H9 (cell line): Measurements from ENCODE around the gene GPR161. TPM values are rescaled to one million over a fixed set of nuclear protein-coding genes. Genes with fewer than 3 reads are reported as not detected.
"Not testable (repeated sequence)": the region's sequence is repeated elsewhere in the genome, so short reads cannot be mapped to it uniquely, and the experiment has no call there.

Experiments used
- DNase-seq: peaks from one replicate; pipeline ENCODE4 v3.0.0-alpha.2; 2017
- H2AFZ ChIP-seq: one replicate; pipeline ENCODE4 v1.6.1; 2013; ENCODE audit warnings: mild to moderate bottlenecking, low read length, control low read depth, moderate library complexity
- H2AK5ac ChIP-seq: 2 replicates; pipeline ENCODE4 v1.6.1; 2013; ENCODE audit warnings: low read length, control low read depth, mixed read lengths; ENCODE audit not compliant: insufficient read length
- H2BK120ac ChIP-seq: one replicate; pipeline ENCODE4 v1.6.1; 2013; ENCODE audit warnings: low read depth, mild to moderate bottlenecking, low read length, control low read depth, inconsistent platforms; ENCODE audit not compliant: poor library complexity, severe bottlenecking
- H2BK12ac ChIP-seq: 2 replicates; pipeline ENCODE4 v1.6.1; 2013; ENCODE audit warnings: low read length, control low read depth, mixed read lengths, low read depth; ENCODE audit not compliant: insufficient read length
- H2BK15ac ChIP-seq: 2 replicates; pipeline ENCODE4 v1.6.1; 2013; ENCODE audit warnings: low read depth, low read length, control low read depth
- H2BK20ac ChIP-seq: one replicate; pipeline ENCODE4 v1.6.1; 2013; ENCODE audit warnings: low read depth, mild to moderate bottlenecking, low read length, control low read depth, inconsistent platforms; ENCODE audit not compliant: poor library complexity, severe bottlenecking
- H2BK5ac ChIP-seq: 2 replicates; pipeline ENCODE4 v1.6.1; 2013; ENCODE audit warnings: low read length, control low read depth, mixed read lengths; ENCODE audit not compliant: insufficient read length
- H3K14ac ChIP-seq: 2 replicates; pipeline ENCODE4 v1.6.1; 2013; ENCODE audit warnings: low read length, control low read depth; ENCODE audit not compliant: insufficient read depth
- H3K18ac ChIP-seq: 2 replicates; pipeline ENCODE4 v1.6.1; 2013; ENCODE audit warnings: low read depth, mild to moderate bottlenecking, mixed read lengths, low read length, control low read depth; ENCODE audit not compliant: insufficient read length
- H3K23ac ChIP-seq: 2 replicates; pipeline ENCODE4 v1.6.1; 2013; ENCODE audit warnings: low read length, control low read depth, mixed read lengths, low read depth; ENCODE audit not compliant: insufficient read length
- H3K23me2 ChIP-seq: 2 replicates; pipeline ENCODE4 v1.6.1; 2013; ENCODE audit warnings: low read depth, mild to moderate bottlenecking, mixed read lengths, low read length, control low read depth; ENCODE audit not compliant: insufficient read length, poor library complexity, severe bottlenecking
- H3K27ac ChIP-seq: 2 replicates; pipeline ENCODE4 v1.5.1; 2013; ENCODE audit warnings: low read length, control low read depth, mixed read lengths, low read depth; ENCODE audit not compliant: insufficient read length
- H3K27me3 ChIP-seq: 2 replicates; pipeline ENCODE4 v1.6.1; 2013; ENCODE audit warnings: low read length, control low read depth, inconsistent platforms; ENCODE audit not compliant: insufficient read depth
- H3K4ac ChIP-seq: 2 replicates; pipeline ENCODE4 v1.6.1; 2013; ENCODE audit warnings: low read depth, mild to moderate bottlenecking, control low read depth, inconsistent platforms, low read length, moderate library complexity
- H3K4me1 ChIP-seq: 2 replicates; pipeline ENCODE4 v1.6.1; 2013; ENCODE audit warnings: low read length, control low read depth, inconsistent platforms; ENCODE audit not compliant: insufficient read depth
- H3K4me2 ChIP-seq: 2 replicates; pipeline ENCODE4 v1.6.1; 2013; ENCODE audit warnings: low read length, control low read depth, mixed read lengths; ENCODE audit not compliant: insufficient read length, insufficient read depth
- H3K56ac ChIP-seq: 2 replicates; pipeline ENCODE4 v1.6.1; 2013; ENCODE audit warnings: low read depth, mild to moderate bottlenecking, mixed read lengths, low read length, control low read depth; ENCODE audit not compliant: insufficient read length
- H3K79me1 ChIP-seq: 2 replicates; pipeline ENCODE4 v1.6.1; 2013; ENCODE audit warnings: low read depth, mild to moderate bottlenecking, moderate library complexity, low read length, control low read depth, inconsistent platforms; ENCODE audit not compliant: insufficient read depth, poor library complexity, severe bottlenecking
- H3K79me2 ChIP-seq: 2 replicates; pipeline ENCODE4 v1.6.1; 2013; ENCODE audit warnings: low read length, control low read depth, inconsistent platforms; ENCODE audit not compliant: insufficient read depth
- H3K9ac ChIP-seq: 2 replicates; pipeline ENCODE4 v1.6.1; 2013; ENCODE audit warnings: low read length, control low read depth, mixed read lengths; ENCODE audit not compliant: insufficient read length; ENCODE audit errors: extremely low read depth
- H3K9me3 ChIP-seq: one replicate; pipeline ENCODE4 v1.6.1; 2013; ENCODE audit warnings: low read depth, low read length, inconsistent platforms; ENCODE audit not compliant: control insufficient read depth
- H3T11ph ChIP-seq: one replicate; pipeline ENCODE4 v1.6.1; 2013; ENCODE audit warnings: mild to moderate bottlenecking, low read length, control low read depth, inconsistent platforms
- H4K20me1 ChIP-seq: one replicate; pipeline ENCODE4 v1.6.1; 2013; ENCODE audit not compliant: control insufficient read depth, insufficient read length, insufficient read depth
- H4K5ac ChIP-seq: 2 replicates; pipeline ENCODE4 v1.6.1; 2013; ENCODE audit warnings: low read depth, mild to moderate bottlenecking, mixed read lengths, low read length, control low read depth; ENCODE audit not compliant: insufficient read length
- H4K8ac ChIP-seq: replicated peaks from 2 replicates; pipeline ENCODE4 v1.6.1; 2013; ENCODE audit warnings: low read length, control low read depth, mixed read lengths, low read depth; ENCODE audit not compliant: insufficient read length
- H4K91ac ChIP-seq: 2 replicates; pipeline ENCODE4 v1.6.1; 2013; ENCODE audit warnings: low read depth, mild to moderate bottlenecking, moderate library complexity, mixed read lengths, low read length, control low read depth; ENCODE audit not compliant: insufficient read length
- H3K27ac Mint-ChIP-seq, 3 experiments: 2 replicates in 2 of 3; 3 replicates in 1 of 3; pipeline ENCODE4 v1.8.0; 2020 to 2021; ENCODE audit warnings: mixed read lengths in 3 of 3, mild to moderate bottlenecking in 1 of 3, moderate library complexity in 1 of 3
- H3K27me3 Mint-ChIP-seq: 2 replicates; pipeline ENCODE4 v1.8.0; 2021; ENCODE audit warnings: low read depth, mild to moderate bottlenecking, moderate library complexity, mixed read lengths
- H3K36me3 Mint-ChIP-seq, 3 experiments: 2 replicates in 2 of 3; 3 replicates in 1 of 3; pipeline ENCODE4 v1.8.0; 2020 to 2021; ENCODE audit warnings: low read depth in 3 of 3, mixed read lengths in 3 of 3; ENCODE audit not compliant: insufficient read depth in 1 of 3
- H3K4me1 Mint-ChIP-seq, 2 experiments: 2 replicates each; pipeline ENCODE4 v1.8.0; 2020; ENCODE audit warnings: mixed read lengths in 2 of 2
- H3K4me3 Mint-ChIP-seq, 2 experiments: 2 replicates in 1 of 2; 3 replicates in 1 of 2; pipeline ENCODE4 v1.8.0; 2020 to 2021; ENCODE audit warnings: mild to moderate bottlenecking in 2 of 2, mixed read lengths in 2 of 2, moderate library complexity in 1 of 2
- H3K9me3 Mint-ChIP-seq, 2 experiments: 2 replicates in 1 of 2; 3 replicates in 1 of 2; pipeline ENCODE4 v1.8.0; 2020; ENCODE audit warnings: mild to moderate bottlenecking in 2 of 2, mixed read lengths in 2 of 2, moderate library complexity in 1 of 2
- WGBS: extraction: QIAGEN DNeasy Blood & Tissue Kit; methylation state at CpG from one replicate; pipeline ENCODE4 v1.1.7; 2013; ENCODE audit warnings: missing lambda C conversion rate, low lambda C conversion rate, mixed read lengths; ENCODE audit not compliant: insufficient read length; ENCODE audit errors: extremely low coverage; 5-methylcytosine and 5-hydroxymethylcytosine counted together
- total RNA-seq: library from RNA; stranded (reverse); gene quantifications from 2 replicates; pipeline ENCODE4 v1.2.1, GENCODE V29; 2021

The GPR161 gene
- total RNA-seq, 1 experiment from 2014 or later = 10.6 TPM

DNA sequence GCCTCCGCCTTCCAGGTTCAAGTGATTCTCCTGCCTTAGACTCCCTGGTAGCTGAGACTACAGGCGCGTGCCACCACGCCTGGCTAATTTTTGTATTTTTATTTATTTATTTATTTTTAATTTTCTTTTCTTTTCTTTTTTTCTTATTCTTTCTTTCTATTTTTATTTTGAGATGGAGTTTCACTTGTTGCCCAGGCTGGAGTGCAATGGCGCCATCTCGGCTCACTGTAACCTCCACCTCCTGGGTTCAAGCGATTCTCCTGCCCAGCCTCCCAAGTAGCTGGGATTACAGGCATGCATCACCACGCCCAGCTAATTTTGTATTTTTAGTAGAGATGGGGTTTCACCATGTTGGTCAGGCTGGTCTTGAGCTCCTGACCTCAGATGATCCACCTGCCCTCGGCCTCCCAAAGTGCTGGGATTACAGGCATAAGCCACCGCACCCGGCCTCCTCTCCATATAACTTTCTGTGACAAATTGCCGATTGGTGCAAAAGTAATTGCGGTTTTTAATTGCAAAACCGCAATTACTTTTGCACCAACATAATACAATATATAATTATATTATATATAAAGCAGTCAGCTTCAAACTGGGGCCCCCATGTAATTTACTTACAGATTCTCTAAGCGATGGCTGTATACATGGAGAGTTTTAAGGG, 44.5 kb upstream of the GPR161 start:
- not testable (repeated sequence) for H3K79me1 ChIP-seq, H3K4me3 Mint-ChIP-seq, H3K18ac ChIP-seq, H3K9ac ChIP-seq, H2AFZ ChIP-seq, H2BK120ac ChIP-seq, H4K91ac ChIP-seq, H2AK5ac ChIP-seq, H2BK5ac ChIP-seq, H3K27me3 ChIP-seq, H3K23ac ChIP-seq, H4K20me1 ChIP-seq, H3K79me2 ChIP-seq, H3K27me3 Mint-ChIP-seq, H3T11ph ChIP-seq, H2BK20ac ChIP-seq, H2BK12ac ChIP-seq, H4K8ac ChIP-seq, H3K9me3 ChIP-seq, H3K4ac ChIP-seq, H4K5ac ChIP-seq, H3K56ac ChIP-seq, H3K4me1 ChIP-seq, H3K27ac ChIP-seq, H3K4me2 ChIP-seq, H3K14ac ChIP-seq, H3K9me3 Mint-ChIP-seq, H3K27ac Mint-ChIP-seq, DNase-seq, H2BK15ac ChIP-seq, H3K23me2 ChIP-seq, H3K4me1 Mint-ChIP-seq
- no CpG with 5 or more reads among the region's 15 CpGs for WGBS
- peaks cover 0 to 11% (median 0%) of the 10 kb centered on the region in 3 experiments; a peak in 1 of 7 replicates for H3K36me3 Mint-ChIP-seq
